ENCODE measurements around the gene KIF12.

Gene KIF12

DNA sequence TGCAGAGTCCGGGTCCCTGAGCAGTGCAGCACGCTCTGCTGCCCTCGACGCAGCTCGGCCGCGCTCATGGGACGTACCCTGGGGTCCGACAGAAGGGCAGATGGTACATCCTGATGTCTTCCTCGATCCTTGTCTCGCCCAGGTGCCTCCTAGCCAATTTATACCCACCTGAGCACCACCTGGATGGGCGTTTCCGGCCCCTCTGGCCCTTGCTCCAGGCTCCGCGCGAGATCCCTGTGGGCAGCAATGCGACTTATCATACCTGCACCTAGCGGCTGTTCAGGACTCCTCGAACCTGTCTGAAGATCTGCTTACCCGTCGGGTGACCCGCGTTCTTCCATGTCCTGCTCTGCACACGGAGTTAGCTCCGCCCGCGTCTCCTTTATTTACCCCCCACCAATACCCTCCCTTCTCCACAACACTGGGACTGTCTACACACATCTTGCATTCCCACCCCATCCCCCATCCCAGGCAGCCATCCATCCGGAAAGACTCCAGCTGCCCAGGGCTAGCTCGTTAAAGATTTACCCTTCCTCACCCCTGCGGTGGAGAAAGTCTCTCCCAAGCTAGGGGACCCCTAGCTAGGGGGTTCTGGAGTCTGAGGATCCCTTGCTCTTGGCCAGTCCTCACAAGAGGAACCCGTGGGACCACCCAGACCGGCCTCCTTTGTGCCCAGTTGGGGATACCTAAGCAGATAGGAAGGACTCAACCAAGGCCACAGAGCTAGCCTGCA is at the start of gene KIF12:
Gene KIF12 (minus strand): TSS at position 357 of the 733 bp plus-strand sequence. CDS start 16 bp downstream, at position 341.
- in situ Hi-C loops (cut with HindIII; ENCODE audit: low sequenced_read_pairs): no loop called here

DNA sequence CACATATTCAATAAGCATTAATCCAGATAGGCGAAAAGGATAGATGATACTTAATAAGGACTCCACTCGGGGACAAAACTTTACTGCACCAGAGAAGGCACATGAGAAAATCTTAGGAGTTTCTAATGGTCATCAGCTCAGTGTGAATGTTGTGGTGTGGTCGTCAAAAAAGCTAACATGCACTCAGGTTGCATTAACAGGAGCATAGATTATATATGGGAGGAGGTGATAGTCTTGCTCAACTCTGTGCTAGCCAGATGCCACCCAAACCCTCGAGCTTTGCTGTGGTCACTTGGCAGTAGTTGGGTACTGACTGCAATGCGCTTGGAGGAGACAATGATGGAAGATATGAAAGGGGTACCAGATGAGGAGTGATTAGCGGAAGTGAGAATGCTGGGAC is 47.6 kb upstream of the KIF12 start:
- in situ Hi-C loops (cut with HindIII; ENCODE audit: low sequenced_read_pairs): no loop called here

- in situ Hi-C loops (cut with HindIII; ENCODE audit: low sequenced_read_pairs): no loop called here
Measured at GRCh38 chr9:114143234-114143633, 44.1 kb upstream of the KIF12 start.

GRCh38 chr9:114141553-114142402 is 42.7 kb upstream of the KIF12 start:
- in situ Hi-C loops (cut with HindIII; ENCODE audit: low sequenced_read_pairs): no loop called here

- in situ Hi-C loops (cut with HindIII; ENCODE audit: low sequenced_read_pairs): no loop called here
Measured at GRCh38 chr9:114140850-114141249, 41.8 kb upstream of the KIF12 start.

DNA sequence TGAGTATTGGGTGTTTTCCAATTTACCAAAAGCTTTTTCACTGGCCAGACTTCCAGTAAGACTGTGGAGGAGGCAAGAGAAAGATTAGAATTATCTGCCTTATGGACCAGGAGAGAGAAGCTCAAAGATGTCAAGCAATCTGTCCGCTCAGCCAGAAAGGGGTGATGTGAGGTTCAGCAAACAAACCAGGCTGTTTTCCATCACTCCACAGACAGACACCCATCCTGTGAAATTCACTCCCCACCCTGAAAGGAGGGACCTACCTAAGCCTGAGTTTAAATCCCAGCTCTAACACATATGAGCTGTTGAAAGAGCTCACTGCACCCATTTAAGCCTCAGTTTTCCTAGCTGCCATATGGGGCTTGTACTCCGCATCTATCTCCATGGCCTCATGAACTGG is 41.3 kb upstream of the KIF12 start:
- in situ Hi-C loops (cut with HindIII; ENCODE audit: low sequenced_read_pairs): no loop called here

GRCh38 chr9:114139071-114139470 is 40.0 kb upstream of the KIF12 start:
- in situ Hi-C loops (cut with HindIII; ENCODE audit: low sequenced_read_pairs): no loop called here

DNA sequence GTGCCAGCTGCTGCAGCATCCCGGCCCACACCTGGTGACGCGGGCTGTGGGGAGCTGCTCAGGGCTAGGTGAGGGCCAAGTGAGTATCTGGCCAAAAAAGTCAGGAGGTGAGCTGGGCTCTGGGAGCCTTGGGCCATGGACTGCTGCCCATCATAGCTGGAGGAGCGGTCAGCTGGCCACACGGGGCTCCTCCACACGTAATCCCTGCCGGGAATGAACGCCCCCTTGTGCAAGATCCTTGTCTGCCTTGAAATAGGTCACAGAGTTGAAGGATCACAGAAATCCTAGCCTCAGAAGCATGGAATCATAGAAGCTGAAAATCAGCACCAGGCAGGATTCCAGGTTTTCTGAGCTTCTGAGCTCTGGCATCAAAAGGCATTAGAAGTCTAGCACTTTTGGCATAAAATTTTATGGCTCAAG is 39.5 kb upstream of the KIF12 start:
- in situ Hi-C loops (cut with HindIII; ENCODE audit: low sequenced_read_pairs): no loop called here

DNA sequence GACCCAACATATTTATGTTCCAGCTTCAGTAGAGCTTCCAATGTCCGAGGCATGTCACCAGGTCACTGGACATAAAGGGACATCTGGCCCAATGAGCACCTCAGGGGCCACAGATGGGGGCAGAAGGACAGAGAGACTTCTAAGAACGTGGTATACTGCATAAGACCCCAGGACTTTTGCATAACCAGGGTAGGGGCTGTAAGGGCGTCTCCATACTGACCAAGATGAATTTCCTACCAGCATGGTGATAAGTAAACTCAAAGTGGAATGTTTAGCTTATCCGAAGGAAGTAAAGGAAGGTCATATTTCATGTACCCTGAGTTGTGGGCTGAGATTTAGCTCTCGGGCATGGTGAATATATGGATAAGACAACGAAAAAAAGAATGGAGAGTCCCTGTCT is 38.7 kb upstream of the KIF12 start:
- in situ Hi-C loops (cut with HindIII; ENCODE audit: low sequenced_read_pairs): no loop called here

GRCh38 chr9:114134827-114135396 is 35.8 kb upstream of the KIF12 start:
- in situ Hi-C loops (cut with HindIII; ENCODE audit: low sequenced_read_pairs): no loop called here

- in situ Hi-C loops (cut with HindIII; ENCODE audit: low sequenced_read_pairs): no loop called here
Measured at GRCh38 chr9:114132550-114132918, 33.4 kb upstream of the KIF12 start.

GRCh38 chr9:114131808-114132549 is 32.9 kb upstream of the KIF12 start:
- in situ Hi-C loops (cut with HindIII; ENCODE audit: low sequenced_read_pairs): no loop called here

DNA sequence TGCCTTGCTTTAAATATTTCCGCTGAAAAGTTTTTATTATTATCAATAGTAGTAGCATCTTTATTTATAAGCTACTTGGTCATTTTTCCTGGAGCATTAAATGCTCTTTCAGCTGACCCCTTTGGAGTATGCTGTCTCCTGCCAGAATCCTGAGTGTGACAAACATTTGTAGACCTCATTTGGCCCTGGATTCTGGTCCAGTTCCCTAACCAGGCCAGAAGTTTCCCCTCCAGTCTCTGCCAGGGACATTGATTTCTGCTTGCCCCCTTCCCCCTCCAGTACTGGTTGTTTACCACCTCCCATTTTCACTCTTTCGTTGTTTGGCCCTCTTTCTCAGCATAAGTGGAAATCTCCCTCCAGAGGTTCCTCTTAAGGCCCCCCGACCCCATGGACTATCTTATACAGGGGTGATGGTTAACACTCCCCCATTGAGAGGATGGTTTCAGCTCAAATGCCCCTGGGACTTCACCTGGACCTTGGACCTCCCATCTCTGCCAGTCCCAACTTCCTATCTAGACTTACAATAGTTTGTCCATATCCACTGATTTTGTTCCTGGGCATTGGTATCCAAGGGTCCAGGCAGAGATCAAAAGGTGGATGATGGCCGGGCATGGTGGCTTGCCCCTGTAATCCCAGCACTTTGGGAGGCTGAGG is 31.7 kb upstream of the KIF12 start:
- in situ Hi-C loops (cut with HindIII; ENCODE audit: low sequenced_read_pairs): no loop called here

GRCh38 chr9:114130141-114130540 is 31.0 kb upstream of the KIF12 start:
- in situ Hi-C loops (cut with HindIII; ENCODE audit: low sequenced_read_pairs): no loop called here

DNA sequence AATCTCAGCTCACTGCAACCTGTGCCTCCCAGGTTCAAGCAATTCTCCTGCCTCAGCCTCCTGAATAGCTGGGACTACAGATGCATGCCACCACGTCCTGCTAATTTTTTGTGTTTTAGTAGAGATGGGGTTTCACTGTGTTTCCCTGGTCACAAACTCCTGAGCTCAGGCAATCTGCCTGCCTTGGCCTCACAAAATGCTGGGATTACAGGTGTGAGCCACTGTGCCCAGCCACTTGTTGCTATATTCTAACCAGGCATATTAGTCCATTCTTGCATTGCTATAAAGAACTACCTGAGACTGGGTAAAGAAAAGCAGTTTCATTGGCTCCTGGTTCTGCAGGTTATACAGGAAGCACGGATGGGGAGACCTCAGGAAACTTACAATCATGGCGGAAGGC is 29.7 kb upstream of the KIF12 start:
- in situ Hi-C loops (cut with HindIII; ENCODE audit: low sequenced_read_pairs): loop anchor here (5.0 kb wide), 2 partner anchors 41 to 106 kb away; no protein-coding TSS in a partner anchor

DNA sequence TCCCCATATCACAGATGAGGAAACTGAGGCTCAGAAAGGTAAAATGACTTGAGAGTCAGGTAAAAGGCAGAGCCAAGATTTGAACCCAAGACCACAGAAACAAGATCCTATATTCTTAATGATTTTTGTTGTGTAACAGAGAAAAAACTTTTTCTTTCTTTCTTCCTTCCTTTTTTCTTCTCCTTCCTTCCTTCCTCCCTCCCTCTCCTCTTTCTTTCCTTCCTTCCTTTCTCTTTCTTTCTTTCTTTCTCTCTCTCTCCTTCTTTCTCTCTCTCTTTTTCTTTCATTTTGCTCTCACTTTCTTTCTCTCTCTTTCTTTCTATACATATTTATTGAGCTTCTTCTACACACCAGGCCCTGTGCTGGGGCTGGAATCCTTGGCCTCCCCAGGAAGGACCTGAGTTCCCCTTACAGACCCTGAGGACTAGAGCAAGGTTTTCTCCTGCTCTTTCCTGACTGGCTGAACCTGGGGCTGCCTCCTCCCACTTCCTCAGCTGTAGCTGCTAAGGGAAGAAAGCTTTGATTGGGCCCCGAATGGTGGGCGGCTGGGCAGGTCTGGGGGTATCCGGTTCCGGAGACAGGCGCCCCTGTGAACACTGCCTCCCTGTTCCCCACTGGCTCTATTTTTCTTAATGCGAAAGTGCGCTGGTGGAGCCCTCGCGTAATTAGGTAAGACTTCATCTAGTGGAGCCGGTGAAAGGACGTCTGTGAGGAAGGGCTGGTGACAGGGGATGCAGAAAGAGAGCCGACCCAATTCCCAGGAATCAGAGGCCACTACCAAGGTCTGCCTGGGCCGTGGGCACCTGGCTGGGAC is 27.4 kb upstream of the KIF12 start:
- in situ Hi-C loops (cut with HindIII; ENCODE audit: low sequenced_read_pairs): loop anchor here (5.0 kb wide), 2 partner anchors 39 to 104 kb away; no protein-coding TSS in a partner anchor

DNA sequence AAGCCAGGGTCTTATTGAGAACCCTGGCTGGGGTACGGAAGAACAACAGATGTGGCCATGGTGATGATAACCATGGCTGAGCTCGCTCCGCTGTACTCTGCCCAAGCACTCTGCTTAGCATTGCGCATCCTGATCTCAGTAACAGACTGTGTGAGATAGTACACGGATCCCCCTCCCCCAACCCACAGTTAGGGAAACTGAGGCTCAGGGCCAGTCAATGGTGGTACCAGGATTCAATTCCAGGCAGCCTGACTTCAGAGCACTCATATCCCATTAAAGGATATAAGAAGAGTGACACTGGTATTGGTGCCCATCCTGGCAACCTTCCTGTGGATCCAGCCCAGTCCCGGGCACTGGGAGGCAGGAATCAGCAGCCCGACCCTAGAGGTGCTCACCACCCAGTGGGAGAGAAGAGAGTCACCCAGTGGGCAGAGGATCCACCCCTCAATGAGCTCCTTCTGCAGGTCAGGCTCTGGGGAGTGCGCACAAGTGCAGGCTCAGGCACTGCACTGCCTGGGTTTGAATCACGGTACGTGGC is 26.5 kb upstream of the KIF12 start:
- in situ Hi-C loops (cut with HindIII; ENCODE audit: low sequenced_read_pairs): loop anchor here (5.0 kb wide), 2 partner anchors 38 to 103 kb away; no protein-coding TSS in a partner anchor

DNA sequence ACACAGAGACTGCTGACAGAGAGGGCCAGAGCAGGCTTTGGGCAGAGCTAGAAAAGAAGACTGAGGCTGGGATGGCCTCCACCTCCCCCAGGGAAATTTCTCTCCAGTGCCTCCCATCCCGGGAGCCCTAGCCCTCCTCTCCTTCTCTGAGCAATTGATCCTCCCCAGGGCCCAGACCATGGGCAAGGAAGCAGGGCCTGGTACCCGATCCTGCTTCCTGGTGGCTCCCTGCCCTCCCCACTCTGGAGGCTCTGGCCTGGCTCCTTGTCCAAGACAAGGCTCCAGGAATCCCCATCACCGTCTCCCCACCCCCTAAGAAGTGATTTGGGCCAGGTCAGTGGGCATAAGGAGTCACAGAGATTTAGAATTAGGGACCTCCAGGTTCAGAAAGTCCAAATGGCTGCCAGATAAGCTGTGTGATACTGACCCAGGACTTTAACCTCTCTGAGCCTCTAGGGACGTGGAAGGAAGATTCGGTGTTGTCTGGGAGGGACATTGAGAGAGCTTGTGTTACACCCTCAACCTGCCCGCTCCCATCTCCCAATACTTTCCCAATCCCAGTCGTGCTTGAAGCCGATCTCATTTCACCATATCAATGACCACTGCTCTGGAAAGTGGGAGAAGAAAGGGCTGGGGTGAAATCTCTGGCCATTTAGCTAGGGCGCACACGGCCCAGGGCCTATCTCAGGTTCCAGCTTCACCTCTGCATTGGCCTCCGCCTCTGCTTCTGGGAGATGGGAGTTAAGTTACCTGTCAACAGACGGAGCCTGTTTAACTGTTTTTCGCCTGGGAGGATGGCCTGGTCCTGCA is 25.8 kb upstream of the KIF12 start:
- in situ Hi-C loops (cut with HindIII; ENCODE audit: low sequenced_read_pairs): loop anchor here (5.0 kb wide), 2 partner anchors 38 to 103 kb away; no protein-coding TSS in a partner anchor

Measured in endothelial cell of hepatic sinusoid (primary cell).